NCI-H524 (cell line): ENCODE results near the gene CCNY.
"Not testable (repeated sequence)": the region's sequence is repeated elsewhere in the genome, so short reads cannot be mapped to it uniquely, and the experiment has no call there.

Experiments used
- DNase-seq, 2 experiments: peaks; one replicate each; lab custom pipeline; 2025; lab: John Stamatoyannopoulos, UW

The CCNY gene

GRCh38 chr10:35406003-35406630 lies 69.8 kb downstream of the CCNY start:
- DNase-seq, result peak in 1 of 2 experiments; percentile 14

DNA sequence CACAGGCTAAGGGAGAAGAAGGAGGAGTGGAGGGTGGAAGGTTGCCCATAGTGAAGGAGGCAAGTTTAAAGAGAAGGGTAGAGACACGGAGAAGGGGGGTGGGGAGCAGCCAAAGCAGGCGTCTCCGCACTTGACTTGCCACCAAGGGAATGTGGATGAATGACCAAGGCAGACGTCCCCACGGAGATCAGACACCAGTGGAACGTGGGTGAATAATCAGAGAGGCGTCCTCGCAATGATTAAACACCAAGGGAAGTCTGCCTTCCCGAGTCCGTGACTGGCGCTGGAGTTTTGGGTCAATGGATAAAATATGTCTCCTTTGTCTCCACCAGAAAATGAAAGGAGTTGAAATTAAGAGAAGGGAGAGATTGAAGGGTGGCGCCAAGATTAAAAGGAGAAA lies 71.4 kb downstream of the CCNY start:
- DNase-seq, result not testable (repeated sequence)

DNA sequence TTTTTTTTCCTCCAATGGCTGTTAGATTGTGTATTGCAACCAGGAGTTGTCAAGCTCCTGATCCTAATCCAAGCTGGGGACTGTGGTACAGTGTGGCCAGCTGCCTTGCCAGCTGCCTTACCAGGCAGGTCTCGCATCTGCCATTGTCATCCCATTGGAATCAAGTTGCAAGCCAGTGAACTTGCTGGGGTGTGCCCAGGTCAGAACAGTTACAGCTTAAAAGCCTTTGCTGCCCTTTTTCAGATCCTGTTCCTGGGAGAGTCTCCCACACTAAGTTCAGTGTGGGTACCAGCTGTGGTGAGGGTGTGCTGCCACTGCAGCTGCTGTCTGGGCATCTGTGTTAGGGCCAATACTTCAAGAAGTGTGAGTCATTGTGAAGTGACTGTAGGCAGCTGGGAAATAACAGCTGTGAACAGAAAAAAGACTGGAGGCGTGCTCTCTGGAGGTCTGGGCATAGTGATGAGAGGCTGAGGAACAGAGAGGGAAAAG lies 72.8 kb downstream of the CCNY start:
- DNase-seq, result peak; percentile 65 to 90

- no peak for DNase-seq
Measured at GRCh38 chr10:35409808-35410207, 73.5 kb downstream of the CCNY start.

GRCh38 chr10:35412003-35412723 lies 75.9 kb downstream of the CCNY start:
- DNase-seq, result peak in 1 of 2 experiments; percentile 18

DNA sequence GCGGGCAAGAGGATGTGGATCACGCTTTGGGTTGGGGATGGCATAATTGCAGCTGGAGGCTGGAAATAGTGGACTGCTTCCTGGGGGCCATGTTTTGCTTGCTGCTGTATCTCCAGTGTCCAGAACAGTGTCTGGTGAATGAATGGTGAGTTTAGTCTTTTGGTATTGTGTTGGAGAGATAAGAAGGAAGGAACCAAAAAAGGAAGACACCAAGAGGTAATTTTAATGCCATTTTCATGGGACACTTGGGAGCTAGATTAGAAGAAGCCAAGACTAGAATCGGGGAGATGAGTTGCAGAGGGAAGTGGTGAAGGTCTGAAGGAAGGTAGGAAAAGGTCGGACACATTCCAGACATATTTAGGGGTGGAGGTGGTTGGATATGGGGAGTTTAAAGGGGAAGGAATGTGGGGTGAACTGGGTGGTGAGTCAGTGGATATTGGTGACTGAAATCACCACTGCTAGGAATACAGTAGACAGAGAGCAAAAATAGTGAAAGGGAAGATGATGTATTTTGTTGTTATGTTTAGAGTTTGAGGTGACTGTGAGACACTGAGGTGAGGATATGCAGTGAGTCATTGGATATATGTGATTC lies 76.7 kb downstream of the CCNY start:
- DNase-seq, result no peak

DNA sequence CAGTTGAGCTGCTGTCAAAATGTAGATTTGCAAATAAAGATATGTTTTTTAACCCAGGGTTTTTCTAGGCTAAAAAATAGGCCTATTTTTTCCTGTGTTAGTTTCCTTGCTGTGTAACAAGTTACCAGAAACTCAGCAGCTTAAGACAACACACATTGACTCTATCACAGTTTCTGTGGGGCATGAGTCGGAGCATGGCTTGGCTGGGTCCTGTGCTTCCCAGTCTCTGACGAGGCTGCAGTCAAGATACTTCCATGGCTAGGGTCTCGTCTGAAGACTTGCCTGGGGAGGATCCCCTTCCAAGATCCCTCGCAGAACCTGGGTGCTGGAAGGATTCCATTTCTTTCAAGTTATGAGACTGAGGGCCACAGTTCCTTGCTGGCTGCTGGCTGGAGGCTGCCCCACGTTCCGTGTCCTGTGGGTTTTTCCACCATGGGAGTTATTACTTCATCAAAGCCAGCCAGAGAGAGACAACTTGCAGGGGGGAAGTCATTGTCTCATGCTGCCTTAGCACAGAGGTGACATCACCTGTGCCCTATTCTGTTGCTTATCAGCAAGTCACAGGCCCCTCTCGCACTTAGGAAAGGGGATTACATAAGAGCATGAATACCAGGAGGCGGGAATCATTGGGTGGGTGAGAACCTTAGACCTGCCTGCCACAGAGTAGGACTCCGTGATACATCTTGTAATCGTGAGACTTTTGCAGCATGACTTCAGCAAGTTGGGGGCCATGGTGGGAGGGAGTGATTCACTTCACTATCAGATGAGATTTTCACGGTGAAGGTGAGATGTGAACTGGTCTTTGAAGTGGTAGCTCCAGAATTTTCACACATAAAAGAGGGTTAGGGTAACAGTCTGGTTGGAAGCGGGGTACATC lies 77.9 kb downstream of the CCNY start:
- DNase-seq, result no peak

GRCh38 chr10:35415505-35415904 lies 79.2 kb downstream of the CCNY start:
- DNase-seq, result peak in 1 of 2 experiments; percentile 47

GRCh38 chr10:35416619-35417312 lies 80.5 kb downstream of the CCNY start:
- DNase-seq, result peak; percentile 58 to 82

DNA sequence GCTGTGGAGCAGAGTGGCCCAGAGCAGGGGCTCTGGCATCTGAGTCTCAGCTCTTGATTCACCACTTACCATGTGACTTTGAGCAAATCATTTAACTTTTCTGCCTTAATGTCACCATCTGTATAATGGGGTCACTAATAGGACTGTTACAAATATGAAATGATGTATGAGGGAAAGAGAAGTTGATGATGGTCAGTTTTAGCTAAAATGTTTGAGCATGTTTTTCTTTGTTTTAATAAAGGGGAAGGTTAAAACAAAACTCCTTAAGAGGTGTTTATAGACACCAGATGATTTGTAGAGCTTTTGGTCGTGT lies 81.0 kb downstream of the CCNY start:
- peak in 1 of 2 experiments; percentile 25 for DNase-seq

- DNase-seq, result peak; percentile 61 to 70
Measured at GRCh38 chr10:35417795-35418194, 81.5 kb downstream of the CCNY start.

DNA sequence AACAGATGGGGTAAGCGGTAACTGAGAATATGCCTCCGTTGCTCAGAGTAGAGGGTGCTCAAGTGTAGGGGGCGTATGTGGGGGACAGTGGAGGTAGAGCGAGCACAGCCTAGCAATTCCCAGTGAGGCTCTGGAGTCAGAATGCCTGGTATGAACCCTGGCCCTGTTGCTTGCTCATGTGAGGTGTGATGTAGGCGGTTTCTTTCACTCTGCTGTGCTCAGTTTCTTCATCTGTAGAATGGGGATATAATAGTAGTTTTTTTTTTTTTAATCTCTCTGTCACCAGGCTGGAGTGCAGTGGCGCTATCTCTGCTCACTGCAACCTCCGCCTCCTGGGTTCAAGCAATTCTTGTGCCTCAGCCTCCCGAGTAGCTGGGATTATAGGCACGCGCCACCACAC lies 82.3 kb downstream of the CCNY start:
- not testable (repeated sequence) for DNase-seq

- DNase-seq, result no peak
Measured at GRCh38 chr10:35420044-35420443, 83.7 kb downstream of the CCNY start.

DNA sequence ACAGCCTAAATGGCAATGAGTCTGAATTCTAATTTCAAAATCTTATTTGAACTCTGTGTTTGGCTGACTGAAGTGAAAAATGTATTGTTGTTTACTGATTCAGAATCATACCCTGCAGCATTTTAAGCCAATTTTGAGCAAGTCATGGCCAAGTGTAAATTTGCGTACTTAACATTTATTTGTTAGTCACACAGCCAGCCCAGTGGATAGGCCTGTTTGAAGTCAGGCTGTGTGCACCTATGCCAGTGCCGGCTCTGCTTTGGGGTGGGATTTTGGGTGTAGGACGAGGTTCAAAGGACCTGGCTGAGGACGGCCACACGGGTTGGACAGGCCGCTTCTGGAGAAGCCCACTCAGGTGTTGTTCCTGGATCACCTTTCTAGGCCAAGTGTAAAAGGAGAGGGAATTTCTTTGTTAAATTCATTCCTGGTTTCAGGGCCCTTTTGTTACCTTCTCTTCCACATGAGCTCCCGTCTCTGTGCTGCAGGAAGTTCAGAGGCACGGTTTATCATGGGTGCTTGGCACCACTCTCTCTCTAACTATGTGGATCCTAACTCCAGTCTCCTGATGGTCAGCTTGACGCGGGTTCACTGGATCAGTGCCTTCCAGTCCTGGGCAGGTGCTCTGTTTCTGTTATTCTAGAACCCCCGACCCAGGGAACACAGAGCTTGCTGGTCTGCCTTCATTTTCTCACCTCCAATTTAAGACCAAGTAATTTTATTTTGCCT lies 84.7 kb downstream of the CCNY start:
- no peak for DNase-seq

DNA sequence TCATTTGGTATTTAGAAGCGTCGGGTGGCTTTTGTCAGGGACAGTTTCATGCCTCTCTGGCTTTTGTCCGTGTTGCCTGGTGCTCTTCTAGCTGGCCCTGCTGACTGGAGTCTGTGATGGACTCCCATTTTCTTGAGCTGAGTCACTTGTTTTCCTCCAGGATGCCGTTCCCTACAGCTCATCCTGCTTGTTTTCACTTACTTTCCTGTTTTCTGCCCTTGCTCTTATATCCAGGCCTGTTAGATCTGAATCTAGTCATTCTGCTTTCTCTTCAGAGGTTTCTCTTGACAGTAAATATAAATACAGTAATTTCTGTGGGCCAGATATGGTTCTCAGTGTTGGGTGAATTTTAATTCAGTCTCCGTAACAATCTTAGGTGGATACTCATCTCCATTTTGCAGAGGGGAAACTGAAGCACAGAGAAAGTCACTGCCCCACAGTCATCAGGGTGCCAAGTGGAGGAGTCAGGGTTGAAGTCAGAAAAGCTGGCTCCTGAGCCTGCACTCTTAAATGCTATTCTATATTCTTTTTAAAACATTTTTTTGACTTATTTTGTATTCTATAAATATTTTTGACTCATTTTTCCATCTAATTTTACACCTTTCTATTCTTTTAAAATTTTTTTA lies 85.4 kb downstream of the CCNY start:
- no peak for DNase-seq

DNA sequence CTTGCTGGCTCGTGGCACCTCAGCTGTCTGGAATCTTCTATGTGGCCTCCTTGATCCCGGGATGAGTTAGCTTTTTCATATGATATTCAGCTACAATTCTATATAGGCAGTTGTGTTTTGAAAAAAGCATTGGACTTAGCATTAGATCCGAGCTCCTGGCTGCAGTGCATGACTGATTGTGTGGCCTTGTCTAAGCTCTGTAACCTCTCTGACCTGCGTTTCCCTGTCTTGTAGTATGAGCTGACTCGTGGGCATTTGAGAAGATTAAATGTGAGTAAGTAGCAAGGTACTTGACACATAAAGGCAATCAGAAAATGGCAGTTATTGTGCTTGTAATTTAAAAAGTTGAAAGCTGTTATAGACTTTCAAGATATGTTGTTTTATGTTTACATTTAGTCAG lies 85.9 kb downstream of the CCNY start:
- DNase-seq, result peak in 1 of 2 experiments; percentile 21

GRCh38 chr10:35423505-35424306 lies 87.4 kb downstream of the CCNY start:
- DNase-seq, result no peak

DNA sequence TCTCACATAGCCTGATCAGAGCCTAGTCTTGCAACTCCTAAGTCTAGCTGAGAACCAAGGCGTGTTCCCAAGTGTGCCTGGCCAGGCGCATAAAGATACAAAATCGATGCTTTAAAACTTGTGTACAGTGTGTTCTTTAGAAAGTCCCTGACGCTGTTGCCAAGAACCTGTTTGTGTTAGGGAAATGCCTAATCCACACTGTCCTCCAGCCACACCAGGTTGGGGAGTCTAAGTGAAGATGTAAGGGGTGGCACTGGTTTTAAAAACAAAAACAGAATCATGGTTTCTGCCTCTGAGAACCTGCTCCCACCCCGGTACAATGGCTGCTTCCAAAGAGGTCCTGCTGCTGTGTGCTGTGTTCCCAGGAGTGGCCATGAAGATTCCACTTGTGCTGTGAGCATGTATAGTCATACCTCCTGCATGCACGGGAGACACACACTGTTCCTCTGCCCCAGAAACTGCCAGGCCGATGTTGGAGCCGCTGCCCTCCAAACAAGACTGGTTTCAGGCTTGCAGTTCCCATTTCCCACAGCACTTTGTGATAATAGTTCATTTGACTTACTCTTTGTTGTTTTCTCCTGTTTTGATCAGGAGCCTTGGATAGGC lies 88.5 kb downstream of the CCNY start:
- no peak for DNase-seq

DNA sequence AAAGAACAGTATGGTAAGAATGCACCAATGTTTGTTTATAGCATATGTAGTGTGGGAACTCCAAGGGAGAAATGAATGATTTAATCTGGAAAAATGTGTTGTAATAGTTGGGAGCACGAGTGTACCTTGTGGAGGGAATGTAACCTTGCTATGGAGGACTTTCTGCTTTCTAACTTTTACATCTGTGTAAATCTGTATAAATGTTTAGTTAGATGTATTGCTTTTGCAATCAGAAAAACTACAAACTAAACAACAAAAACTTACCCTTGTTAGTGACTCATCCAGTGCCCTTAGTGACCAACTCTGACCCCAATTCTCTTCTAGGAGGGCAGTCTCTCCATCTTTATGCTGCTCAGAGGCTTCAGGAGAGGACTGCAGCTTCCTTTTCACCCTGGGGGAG lies 89.3 kb downstream of the CCNY start:
- DNase-seq, result no peak
